GM18867 (cell line): ENCODE results near the gene ANKFN1.

ENCODE experiments used
- ATAC-seq: cut with Tn5 transposase; IDR thresholded peaks from one replicate; pipeline ENCODE4 v1.9.1; 2021; ENCODE audit warnings: mild to moderate bottlenecking, moderate library complexity; ENCODE audit not compliant: unreplicated experiment

ANKFN1 gene, protein sequence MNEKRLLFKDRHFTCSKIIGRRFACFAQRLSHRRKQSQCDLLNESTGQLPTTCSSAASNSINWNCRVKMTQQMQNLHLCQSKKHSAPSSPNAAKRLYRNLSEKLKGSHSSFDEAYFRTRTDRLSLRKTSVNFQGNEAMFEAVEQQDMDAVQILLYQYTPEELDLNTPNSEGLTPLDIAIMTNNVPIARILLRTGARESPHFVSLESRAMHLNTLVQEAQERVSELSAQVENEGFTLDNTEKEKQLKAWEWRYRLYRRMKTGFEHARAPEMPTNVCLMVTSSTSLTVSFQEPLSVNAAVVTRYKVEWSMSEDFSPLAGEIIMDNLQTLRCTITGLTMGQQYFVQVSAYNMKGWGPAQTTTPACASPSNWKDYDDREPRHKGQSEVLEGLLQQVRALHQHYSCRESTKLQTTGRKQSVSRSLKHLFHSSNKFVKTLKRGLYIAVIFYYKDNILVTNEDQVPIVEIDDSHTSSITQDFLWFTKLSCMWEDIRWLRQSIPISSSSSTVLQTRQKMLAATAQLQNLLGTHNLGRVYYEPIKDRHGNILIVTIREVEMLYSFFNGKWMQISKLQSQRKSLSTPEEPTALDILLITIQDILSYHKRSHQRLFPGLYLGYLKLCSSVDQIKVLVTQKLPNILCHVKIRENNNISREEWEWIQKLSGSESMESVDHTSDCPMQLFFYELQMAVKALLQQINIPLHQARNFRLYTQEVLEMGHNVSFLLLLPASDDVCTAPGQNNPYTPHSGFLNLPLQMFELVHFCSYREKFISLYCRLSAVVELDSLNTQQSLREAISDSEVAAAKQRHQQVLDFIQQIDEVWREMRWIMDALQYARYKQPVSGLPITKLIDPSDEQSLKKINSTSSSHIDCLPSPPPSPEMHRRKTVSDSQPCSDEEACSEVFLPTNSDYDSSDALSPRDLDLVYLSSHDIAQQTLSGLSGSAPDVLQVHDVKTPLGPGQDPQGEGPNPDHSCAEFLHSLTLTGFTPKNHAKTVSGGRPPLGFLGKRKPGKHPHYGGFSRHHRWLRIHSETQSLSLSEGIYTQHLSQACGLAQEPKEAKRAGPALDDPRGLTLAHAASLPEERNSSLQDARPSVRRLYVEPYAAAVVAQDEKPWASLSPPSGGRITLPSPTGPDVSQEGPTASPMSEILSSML

DNA sequence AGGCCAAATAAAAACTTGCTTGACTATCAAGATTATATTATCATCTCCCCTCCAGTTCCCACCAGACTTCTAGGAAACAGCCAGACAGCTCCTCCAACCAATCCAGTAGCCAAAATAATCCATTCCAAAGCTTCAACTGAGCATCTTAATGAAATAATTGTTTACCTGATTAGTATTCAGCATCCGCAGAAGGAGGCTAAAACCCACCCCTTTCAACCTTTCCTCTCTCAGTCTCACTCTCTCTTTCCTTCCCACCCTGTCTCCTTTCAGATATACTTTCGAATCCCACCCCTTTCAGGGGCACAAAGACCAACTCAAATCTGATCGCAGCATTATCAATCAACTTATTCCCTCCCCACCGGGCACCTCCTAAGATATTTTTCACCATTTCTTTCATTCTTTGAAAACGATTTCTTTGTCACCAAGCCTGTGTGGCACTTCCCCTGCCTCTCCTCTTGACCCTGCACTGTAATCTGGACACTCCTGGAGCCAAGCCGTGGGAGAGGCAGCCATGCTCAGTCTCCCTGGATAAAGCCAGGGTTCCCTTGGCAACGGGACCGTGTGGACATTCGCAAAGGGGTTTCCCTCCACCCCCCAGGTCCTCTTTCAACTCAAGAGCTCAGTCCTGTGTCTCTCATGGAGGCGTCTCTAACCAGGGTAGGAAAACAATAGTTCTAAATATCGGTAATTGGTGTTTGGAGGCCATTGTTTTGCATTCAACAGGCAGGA lies at the start of gene ANKFN1:
Gene ANKFN1, plus strand, starts transcription at position 602 of the 729 bp plus-strand sequence. CDS start 59,193 bp downstream, outside the sequence.
- no peak for ATAC-seq

DNA sequence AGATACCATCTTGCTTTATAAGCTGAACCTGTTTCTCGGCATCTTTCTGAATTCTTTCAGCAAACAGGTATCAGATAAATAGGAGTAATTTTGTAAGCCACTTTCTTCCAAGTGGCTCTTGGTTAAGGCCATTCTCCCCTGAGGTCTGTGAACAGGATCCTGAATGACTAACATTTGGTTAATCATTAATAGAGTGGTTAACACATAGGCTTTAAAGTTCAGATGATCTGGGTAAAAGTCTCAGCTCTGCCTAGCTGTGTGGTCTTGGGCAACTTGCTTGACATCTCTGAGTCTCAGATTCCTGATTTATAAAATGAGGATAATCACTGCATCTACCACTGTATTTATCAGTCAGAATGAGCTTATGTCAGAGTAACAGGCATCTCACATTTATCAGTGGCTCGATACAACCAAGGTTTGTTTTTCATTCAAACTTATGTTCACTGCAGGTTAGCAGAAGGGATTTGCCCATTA lies 44.4 kb upstream of the ANKFN1 start:
- ATAC-seq, result peak; percentile 83

DNA sequence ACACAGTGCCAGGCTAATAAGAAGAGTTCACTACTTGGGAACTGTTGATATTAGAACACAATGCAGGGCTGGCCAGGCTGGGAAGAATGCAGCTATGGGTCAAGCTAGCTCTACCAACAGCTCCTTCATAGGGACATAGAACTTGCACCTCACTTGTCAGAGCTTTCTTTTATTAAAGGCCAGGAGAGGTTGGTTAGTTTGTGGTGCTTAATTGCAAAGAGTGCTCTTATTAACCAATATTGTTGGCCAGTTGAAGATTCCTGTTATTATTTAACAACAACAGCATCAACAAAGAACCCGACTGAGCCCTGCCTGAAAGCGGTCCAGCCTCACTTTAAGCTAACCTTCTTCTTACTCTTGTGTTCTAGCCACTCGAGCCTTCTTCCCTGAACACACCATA lies 43.4 kb upstream of the ANKFN1 start:
- ATAC-seq, result no peak

DNA sequence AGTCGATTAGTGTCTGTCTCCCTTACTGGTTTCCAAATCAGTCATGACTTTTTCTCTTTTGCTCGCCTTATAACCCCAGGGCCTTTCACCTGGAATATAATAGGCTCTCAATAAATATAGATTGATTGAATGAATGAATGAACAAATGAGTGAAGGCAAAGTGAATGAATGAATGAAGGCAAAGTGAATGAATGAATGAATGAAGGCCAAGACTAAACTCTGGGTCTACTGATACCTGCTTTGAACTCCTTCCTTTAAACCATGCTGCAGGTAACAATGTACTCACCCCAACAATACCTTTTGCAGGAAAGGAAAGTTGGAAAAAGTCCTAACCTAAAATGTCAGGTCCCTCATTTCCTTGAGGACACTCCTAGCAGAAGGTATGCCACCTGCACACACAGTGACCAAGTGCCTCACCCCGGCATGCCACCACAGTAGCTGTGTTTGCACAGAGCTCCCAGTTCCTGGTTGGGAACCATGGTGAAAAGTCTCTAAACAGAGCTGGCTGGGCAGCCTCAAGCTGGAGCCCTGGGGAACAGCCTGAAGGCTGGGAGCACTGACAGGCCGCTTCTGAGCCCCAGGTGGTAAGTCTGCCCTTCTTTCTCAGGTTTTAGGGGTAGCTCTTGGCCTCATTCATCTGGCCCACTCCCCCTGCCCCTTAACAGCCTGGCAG lies 42.7 kb upstream of the ANKFN1 start:
- no peak for ATAC-seq

DNA sequence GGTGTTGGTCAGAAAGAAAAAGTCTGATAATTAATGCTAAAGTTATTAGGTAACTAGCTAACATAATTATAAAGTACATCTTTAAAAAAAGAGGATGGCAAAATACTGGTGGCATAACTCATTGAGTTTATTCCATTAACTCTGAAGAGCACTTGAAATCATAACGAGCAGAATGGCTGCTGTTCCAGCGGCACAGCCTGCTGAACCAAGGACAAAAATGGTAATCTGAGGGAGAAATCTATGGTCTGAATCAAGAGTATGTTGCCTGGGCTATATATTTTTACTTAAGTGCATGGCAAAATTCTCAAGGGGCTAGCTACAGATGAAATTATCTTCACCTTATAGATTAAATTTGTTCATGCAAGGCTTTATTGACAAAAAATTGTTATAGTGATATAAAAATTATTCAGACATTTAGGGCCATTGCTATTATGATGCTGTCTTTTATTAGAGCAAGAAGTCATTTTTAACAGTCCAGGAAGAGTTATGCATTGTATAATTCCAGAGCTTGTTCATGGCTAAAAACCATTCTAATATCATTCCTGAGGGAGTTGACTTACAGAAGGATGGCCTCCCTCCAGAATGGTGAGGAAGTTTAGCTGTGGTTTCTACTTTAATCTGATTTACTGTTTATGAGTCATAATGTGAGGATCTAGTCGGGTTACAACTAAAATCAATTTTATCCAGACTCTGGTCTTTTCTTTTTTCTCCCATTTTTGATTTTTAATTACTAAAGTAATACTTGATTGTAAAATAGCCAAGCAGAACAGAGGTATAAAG lies 41.4 kb upstream of the ANKFN1 start:
- ATAC-seq, result no peak

DNA sequence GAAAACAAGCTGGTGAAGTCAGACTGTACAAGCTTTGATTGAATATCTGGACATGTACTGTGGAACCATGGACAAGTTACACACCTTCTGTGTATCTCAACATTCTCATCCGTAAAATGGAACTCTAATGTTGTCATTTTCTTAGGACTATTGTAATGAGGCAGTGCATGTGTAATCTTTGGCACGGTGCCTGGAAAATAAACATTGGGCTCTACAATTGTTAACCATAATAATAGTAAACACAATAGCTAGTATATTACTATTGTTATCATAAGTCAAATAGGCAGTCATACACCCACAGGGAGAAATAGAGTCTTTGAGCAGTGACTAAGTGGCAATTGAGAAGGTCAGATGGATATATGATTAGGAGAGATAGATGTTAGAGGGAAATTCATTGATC lies 39.8 kb upstream of the ANKFN1 start:
- no peak for ATAC-seq

DNA sequence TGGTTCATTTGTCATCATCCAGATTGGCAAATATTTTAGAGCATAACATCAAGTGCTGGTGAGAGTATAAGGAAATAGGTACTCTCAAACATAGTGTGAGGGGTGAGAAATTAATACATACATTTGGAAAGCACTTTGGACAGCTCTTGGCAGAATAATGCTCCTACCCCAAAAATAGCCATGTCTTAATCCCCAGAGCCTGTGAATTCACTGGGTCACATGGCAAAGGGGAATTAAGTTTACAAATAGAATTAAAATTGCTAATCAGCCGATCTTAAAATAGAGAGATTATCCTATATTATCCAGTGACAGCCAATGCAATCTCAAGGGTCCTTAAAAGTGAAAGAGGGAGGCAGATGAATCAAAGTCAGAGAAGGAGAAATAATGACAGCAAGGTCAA lies 38.8 kb upstream of the ANKFN1 start:
- no peak for ATAC-seq

DNA sequence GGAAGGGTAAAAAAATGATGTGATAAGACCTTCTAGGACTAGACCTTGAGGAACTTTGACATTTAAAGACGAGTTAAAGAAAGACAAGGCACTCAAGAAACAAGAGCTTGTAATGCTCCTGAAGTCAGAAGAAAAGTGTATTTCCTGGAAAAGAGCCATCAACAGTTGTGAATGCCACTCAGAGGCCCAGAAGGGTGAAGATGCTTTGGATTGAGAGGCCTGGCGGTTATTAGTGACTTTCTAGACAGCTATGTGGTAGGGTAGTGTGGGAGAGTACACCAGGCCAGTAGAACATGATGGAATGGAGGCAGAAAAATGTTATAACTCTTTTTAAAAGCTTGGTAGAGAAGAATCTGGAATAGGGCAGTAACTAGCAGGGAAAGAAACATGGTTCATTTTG lies 34.1 kb upstream of the ANKFN1 start:
- ATAC-seq, result no peak

DNA sequence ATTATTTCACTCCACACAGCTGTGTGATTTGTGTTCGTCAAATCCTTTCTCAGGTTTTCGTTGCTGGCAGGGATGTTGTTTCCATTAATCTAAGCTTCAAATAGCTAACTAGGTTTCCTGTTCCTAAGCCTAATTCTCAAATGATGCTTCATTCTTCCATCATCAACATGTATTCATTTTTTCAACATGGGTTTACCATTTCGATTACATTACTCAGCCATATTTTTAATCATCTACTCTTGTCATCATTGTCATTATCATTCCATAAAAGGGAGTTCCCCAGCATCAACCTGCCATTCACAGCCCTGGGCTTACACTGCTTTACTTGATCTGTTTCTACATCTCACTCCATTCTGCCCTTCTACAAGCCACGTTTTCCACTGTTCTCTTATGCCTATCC lies 33.3 kb upstream of the ANKFN1 start:
- no peak for ATAC-seq

DNA sequence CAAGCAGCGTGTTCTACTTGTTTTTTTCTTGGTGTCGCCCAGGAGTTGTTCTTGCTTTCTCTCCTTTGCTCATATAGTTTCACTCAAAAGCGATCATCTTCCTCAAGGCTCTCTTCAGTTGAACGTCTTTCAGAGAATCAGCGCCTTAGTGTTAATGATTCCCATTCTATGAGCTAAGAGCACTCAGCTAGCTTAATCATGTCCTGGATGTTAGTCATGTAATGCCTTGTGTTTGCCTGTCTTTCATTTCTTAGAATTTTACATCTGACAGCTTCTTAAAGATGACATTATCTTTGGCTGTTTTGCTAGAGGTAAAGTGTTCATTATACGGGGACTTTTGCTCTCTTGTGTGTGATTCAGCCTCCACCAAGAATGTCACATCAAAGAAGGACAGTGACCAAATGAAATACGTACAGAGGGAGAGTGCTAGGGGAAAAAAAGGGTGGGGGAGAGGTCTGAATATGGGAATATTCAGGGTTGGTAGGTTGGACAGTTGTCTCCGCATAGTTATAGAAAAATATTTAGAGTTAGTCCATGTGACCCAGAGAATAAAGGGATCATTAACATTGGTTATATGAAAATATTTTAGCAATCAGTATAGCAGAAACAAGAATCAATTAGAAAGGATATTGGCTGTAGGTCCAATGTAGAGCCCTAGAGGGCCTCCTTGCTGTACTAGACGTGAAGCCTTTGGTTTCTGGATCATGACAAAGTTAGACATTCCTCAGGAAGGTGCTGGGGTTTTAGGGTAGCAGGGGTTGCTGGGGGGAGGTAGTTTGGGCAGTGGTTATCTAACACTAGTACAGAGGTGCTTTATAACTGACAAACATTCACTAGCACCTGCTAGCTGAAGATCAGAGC lies 31.9 kb upstream of the ANKFN1 start:
- no peak for ATAC-seq

DNA sequence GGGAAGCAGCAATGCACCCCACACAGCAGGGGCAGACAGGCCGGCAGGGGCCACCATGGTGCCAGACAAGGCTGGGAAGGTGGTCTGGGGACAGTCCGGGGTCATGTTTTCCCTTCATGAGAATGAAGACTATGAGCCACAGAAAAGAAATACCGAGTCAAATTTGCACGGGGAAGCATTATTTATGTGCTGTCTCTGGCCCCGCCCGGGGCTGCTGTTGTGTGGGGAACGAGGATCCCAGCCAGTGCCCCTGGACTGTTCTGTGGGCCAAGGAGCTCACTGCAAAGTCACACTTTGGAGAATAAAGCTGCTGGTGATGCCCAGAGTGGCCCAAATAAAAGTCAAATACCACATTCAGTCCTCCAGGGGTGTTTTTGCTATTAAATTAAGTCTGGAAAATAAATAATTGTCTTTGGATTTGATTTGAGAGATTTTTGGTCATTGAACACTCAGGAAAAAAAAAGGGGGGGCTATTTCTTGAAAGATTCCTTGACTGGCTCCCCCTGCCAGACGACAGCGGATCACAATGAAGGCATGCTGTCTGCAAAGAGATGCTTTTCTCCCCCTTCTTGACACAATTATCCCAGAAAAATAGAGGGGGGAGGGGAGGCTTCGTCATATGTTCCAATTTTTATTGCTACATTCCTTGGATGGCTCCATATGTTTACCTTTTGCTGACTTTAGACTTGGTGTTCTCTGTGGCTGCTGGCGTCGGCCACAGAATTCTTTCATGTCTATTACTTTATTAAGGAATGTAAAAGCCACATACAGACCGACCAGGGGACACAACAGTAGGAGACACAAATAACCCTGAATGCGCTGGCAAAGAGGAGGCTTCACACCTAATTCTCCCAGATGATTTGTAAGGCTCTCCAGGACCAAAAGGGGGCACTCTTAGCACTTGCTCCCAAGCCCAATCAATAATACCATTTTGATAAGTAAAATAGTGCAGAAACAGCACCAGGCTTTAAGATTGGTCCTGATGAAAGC lies 27.1 kb upstream of the ANKFN1 start:
- no peak for ATAC-seq

DNA sequence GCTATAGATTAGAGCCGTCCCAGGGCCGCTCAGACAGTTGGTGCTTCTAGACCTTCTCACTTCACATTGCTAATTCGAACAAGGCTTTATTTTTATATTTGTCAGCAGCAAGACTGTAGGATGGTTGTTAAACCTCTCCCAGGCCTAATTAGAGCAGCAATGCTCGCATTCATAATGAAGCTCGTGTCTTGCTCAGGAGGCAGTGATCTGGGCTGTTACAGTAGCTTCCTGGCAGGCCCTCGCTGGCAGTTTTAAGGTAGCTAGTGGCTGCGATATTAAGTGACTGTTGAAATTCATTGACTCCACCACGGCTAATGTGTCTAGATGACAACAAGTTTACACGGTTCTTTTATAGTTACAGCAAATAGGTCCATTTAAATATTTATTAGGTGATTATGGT lies 23.2 kb upstream of the ANKFN1 start:
- no peak for ATAC-seq

DNA sequence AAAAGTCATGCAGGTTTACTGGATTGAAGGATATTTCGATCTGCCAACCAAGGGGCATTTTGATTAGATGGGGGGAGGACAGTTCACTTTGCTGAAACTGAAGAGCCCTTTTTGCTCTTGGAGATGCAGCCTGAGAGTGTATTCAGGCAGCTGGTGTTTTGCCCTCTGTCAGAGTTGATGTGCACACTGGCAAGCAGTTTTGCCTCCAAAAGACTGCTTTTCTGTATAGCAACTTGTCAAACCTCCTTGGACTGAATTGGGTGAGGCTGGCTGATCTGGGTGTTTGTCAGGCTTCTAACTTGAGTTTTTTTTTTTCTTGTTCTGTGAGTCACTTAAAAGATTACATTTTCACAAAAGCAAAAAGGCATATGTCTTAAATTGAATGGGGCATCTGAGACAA lies 22.6 kb upstream of the ANKFN1 start:
- ATAC-seq, result no peak

DNA sequence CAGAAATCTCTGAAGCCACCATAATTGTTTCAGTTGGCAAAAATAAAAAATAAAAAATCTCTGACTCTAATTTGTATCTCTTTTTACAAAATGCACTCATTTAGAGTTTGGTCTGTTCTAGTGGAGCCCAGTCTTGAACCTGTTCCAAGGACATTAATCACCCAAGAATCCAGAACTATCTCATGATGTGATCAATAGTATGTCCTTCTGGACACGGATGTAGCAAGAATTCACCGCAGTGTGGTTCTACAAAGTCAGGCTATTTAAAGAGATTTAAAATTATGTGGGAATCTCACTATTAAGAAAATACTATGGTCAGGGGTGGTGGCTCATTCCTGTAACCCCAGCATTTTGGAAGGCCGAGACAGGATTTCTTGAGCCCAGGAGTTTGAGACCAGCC lies 21.8 kb upstream of the ANKFN1 start:
- no peak for ATAC-seq

DNA sequence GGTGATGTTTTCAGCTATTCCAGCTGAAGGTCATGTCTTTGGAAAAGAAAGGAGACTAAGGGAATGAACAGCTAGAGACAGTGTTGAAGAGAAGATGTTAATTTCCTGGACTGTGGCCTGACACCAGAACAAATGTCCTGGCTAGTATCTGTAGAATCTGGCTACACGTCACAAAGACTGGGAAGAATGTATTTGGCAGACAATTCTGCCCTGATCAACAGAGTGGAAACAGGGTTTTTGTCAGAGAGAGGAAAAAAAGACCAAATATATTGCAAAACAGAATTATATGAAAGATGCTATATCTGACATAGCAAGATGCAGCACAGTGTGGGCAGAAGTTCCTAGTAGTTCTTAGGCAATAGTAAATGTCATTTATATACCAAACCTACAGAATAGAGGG lies 17.0 kb upstream of the ANKFN1 start:
- no peak for ATAC-seq

DNA sequence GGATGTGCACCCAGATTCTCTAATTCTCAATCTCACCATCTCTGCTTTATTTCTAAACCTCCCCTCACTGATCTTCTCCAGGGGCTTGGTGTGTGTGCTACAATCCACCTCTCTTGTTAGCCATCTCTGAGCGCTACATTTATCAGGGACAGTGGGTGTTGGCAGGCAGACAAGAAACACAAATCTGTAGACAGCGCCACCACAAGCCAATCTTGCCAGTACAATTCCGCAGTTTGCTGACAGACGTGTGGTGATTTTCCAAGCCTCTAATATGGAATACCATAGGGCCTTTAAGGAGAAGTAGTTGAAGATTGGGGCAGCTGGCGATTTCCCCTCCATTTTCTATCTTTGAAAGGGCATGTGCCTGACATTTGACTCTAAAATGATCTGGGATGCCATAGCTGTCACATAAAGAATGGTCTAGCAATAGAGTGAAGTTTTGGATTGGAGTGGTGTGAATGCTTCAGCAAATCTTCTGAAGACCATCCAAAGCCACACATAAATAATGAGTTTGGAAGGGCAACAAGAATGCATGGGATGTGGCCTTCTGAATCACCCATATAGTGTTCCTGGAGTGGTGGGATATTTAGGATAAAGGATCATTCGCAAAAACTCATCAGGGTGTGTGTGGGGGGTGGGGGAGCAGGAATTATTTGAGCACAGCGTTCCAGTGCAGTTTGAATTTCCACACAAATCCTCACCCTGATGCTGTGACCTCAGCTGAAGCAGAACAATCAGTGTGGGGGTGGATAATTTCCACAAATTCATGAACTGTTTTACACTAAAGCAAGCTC lies 12.0 kb upstream of the ANKFN1 start:
- no peak for ATAC-seq
